ENCODE measurements around the gene CDON.

- TF ChIP-seq POLR2A (IDR thresholded peaks at IDR 0.05) (no peak), CTCF (IDR thresholded peaks at IDR 0.05) (no peak)
Observed at GRCh38 chr11:126034933-126035425, 27.7 kb downstream of the CDON start.

All from body of pancreas (tissue), 4 donors.